Measurements from ENCODE around the gene ZNF514.

- no peak for TF ChIP-seq CTCF (IDR thresholded peaks at IDR 0.05)
- no peak for TF ChIP-seq ZFX (IDR thresholded peaks at IDR 0.05; ENCODE audit: borderline replicate concordance)
Observed at GRCh38 chr2:95110395-95110794, 49.3 kb downstream of the ZNF514 start.

Data from 22Rv1 (cell line).